HEK293 (cell line): ENCODE results near the gene EXD3.
"Not testable (repeated sequence)": the region's sequence is repeated elsewhere in the genome, so short reads cannot be mapped to it uniquely, and the experiment has no call there.

Experiments
- CTCF ChIA-PET: fragments of 350-600 bp; formaldehyde crosslinking; extraction: SDS; loops from one replicate; lab custom pipeline; 2021; ENCODE audit warnings: antibody characterized with exemption; lab: Yijun Ruan, JAX
- POLR2A ChIA-PET: fragments of 300-600 bp; formaldehyde crosslinking; extraction: SDS; loops from one replicate; lab custom pipeline; 2020; ENCODE audit warnings: antibody characterized with exemption, inconsistent platforms; lab: Yijun Ruan, JAX
- H3K27ac ChIP-seq: fragments of 200-500 bp; sonication (Bioruptor generic); 2 replicates; pipeline ENCODE4 v1.5.1; 2014; ENCODE audit warnings: low read depth, low read length, control low read depth, inconsistent platforms; ENCODE audit errors: extremely low read depth
- H3K36me3 ChIP-seq, 2 experiments: fragments of 200-500 bp in 1 of 2; sonication (Bioruptor generic) in 1 of 2; 1 replicate in 1 of 2; 2 replicates in 1 of 2; pipeline ENCODE4 v1.5.1; 2014 to 2017; ENCODE audit warnings: inconsistent platforms in 2 of 2, low read length in 2 of 2; ENCODE audit not compliant: control insufficient read depth in 2 of 2, insufficient read depth in 1 of 2
- H3K4me1 ChIP-seq: fragments of 200-500 bp; sonication (Bioruptor generic); 2 replicates; pipeline ENCODE4 v1.5.1; 2014; ENCODE audit warnings: mild to moderate bottlenecking, low read length, inconsistent platforms; ENCODE audit not compliant: control insufficient read depth, insufficient read depth
- H3K4me3 ChIP-seq: 2 replicates; pipeline ENCODE4 v1.5.1; 2011; ENCODE audit warnings: low read depth, mild to moderate bottlenecking, control low read depth, low read length, moderate library complexity
- H3K9me3 ChIP-seq: fragments of 200-500 bp; sonication (Bioruptor generic); 2 replicates; pipeline ENCODE4 v1.5.1; 2014; ENCODE audit warnings: low read depth, low read length, inconsistent platforms; ENCODE audit not compliant: control insufficient read depth, insufficient read depth
- CTCF ChIP-seq: fragments of 450-650 bp; formaldehyde crosslinking; IDR thresholded peaks from 2 replicates; pipeline ENCODE4 v1.5.1; 2016; ENCODE audit warnings: missing biosample characterization, missing genetic modification characterization
- IKZF3 ChIP-seq: fragments of 450-650 bp; IDR thresholded peaks from 2 replicates; pipeline ENCODE4 v1.5.0; 2018; ENCODE audit warnings: missing biosample characterization, mild to moderate bottlenecking, missing genetic modification characterization, moderate library complexity
- KLF1 ChIP-seq: fragments of 450-650 bp; formaldehyde crosslinking; IDR thresholded peaks from 2 replicates; pipeline ENCODE4 v1.5.1; 2016; ENCODE audit warnings: missing biosample characterization, missing genetic modification characterization
- KLF8 ChIP-seq: fragments of 450-650 bp; formaldehyde crosslinking; IDR thresholded peaks from 2 replicates; pipeline ENCODE4 v1.5.1; 2016; ENCODE audit warnings: missing biosample characterization, missing genetic modification characterization
- OSR2 ChIP-seq: fragments of 450-650 bp; formaldehyde crosslinking; IDR thresholded peaks from 2 replicates; pipeline ENCODE4 v1.5.1; 2016; ENCODE audit warnings: missing biosample characterization, missing genetic modification characterization
- PRDM1 ChIP-seq: fragments of 450-650 bp; formaldehyde crosslinking; IDR thresholded peaks from 2 replicates; pipeline ENCODE4; 2016; ENCODE audit warnings: missing biosample characterization, missing genetic modification characterization
- WT1 ChIP-seq: fragments of 450-650 bp; formaldehyde crosslinking; IDR thresholded peaks from 2 replicates; pipeline ENCODE4 v1.5.1; 2016; ENCODE audit warnings: missing biosample characterization, missing genetic modification characterization
- ZBTB8A ChIP-seq: fragments of 450-650 bp; formaldehyde crosslinking; IDR thresholded peaks from 2 replicates; pipeline ENCODE4 v1.5.1; 2016; ENCODE audit warnings: missing biosample characterization, missing genetic modification characterization
- ZNF394 ChIP-seq: fragments of 450-650 bp; formaldehyde crosslinking; IDR thresholded peaks from 2 replicates; pipeline ENCODE4 v1.5.1; 2016; ENCODE audit warnings: missing biosample characterization, missing genetic modification characterization, mild to moderate bottlenecking, moderate library complexity, borderline replicate concordance
- ZNF600 ChIP-seq: fragments of 450-650 bp; formaldehyde crosslinking; IDR thresholded peaks from 2 replicates; pipeline ENCODE4 v1.5.1; 2016; ENCODE audit warnings: missing biosample characterization, missing genetic modification characterization
- ZNF654 ChIP-seq: fragments of 450-650 bp; formaldehyde crosslinking; IDR thresholded peaks from 2 replicates; pipeline ENCODE4 v1.5.1; 2016; ENCODE audit warnings: low read depth, missing biosample characterization, missing genetic modification characterization
- ZNF777 ChIP-seq: fragments of 450-650 bp; formaldehyde crosslinking; IDR thresholded peaks from 2 replicates; pipeline ENCODE4 v1.5.1; 2017; ENCODE audit warnings: missing biosample characterization, missing genetic modification characterization, borderline replicate concordance
- TF ChIP-seq, protein P1 (sequence below): fragments of 450-650 bp; formaldehyde crosslinking; IDR thresholded peaks from 2 replicates; pipeline ENCODE4 v1.5.1; 2016; ENCODE audit warnings: missing biosample characterization, missing genetic modification characterization

The EXD3 gene

GRCh38 chr9:137262909-137263285, 160.1 kb downstream of the EXD3 start (continued):
- TF ChIP-seq, protein P1, sequence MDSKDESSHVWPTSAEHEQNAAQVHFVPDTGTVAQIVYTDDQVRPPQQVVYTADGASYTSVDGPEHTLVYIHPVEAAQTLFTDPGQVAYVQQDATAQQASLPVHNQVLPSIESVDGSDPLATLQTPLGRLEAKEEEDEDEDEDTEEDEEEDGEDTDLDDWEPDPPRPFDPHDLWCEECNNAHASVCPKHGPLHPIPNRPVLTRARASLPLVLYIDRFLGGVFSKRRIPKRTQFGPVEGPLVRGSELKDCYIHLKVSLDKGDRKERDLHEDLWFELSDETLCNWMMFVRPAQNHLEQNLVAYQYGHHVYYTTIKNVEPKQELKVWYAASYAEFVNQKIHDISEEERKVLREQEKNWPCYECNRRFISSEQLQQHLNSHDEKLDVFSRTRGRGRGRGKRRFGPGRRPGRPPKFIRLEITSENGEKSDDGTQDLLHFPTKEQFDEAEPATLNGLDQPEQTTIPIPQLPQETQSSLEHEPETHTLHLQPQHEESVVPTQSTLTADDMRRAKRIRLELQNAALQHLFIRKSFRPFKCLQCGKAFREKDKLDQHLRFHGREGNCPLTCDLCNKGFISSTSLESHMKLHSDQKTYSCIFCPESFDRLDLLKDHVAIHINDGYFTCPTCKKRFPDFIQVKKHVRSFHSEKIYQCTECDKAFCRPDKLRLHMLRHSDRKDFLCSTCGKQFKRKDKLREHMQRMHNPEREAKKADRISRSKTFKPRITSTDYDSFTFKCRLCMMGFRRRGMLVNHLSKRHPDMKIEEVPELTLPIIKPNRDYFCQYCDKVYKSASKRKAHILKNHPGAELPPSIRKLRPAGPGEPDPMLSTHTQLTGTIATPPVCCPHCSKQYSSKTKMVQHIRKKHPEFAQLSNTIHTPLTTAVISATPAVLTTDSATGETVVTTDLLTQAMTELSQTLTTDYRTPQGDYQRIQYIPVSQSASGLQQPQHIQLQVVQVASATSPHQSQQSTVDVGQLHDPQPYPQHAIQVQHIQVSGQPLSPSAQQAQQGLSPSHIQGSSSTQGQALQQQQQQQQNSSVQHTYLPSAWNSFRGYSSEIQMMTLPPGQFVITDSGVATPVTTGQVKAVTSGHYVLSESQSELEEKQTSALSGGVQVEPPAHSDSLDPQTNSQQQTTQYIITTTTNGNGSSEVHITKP (tag by site-specific recombination) = no peak
- no peak for TF ChIP-seq ZNF777 (tag by site-specific recombination)

DNA sequence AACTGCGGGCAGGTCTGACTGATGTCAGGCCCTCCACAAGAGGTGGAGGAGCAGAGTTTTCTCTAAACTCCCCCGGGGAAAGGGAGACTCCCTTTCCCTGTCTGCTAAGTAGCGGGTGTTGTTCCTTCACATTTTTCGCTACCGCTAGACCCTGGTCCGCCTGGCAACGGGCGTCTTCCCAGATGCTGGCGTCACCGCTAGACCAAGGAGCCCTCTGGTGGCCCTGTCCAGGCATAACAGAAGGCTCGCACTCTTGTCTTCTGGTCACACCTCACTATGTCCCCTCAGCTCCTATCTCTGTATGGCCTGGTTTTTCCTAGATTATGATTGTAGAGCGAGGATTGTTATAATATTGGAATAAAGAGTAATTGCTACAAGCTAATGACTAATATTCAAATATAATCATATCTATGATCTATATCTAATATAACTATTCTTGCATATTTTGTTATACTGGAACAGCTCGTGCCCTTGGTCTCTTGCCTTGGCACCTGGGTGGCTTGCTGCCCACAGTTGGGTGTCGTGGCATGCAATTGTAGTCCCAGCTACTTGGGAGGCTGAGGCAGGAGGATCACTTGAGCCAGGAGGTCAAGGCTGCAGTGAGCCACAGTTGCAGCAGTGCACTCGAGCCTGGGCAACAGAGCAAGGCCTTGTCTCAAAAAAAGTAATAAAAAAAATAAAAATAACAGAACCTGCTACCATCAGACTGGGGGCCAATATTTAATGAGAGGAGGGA, 160.6 kb downstream of the EXD3 start:
- not testable (repeated sequence) for H3K27ac ChIP-seq, H3K4me3 ChIP-seq, H3K9me3 ChIP-seq, H3K4me1 ChIP-seq
- H3K36me3 ChIP-seq = peaks cover 6 to 41% of the 10 kb centered on the region in 2 experiments; a peak in 2 of 3 replicates
- ChIA-PET CTCF (interaction anchor here (0.7 to 6.1 kb wide), 8 partner anchors 11 to 389 kb away, joined by 3 to 37 read pairs (median 4); partner anchors contain the start of gene RNF224), POLR2A (interaction anchor here (1.0 to 10.1 kb wide), 4 partner anchors 9 to 39 kb away, joined by 3 to 103 read pairs (median 6); partner anchors contain the start of gene TUBB4B)
- peak; percentile 38; the same call in 1 of the 2 replicates for TF ChIP-seq ZNF654 (tag by site-specific recombination)
- TF ChIP-seq ZNF600 = peak; percentile 82
- TF ChIP-seq ZNF394 = peak; percentile 38; the same call in 1 of the 2 replicates
- peak; percentile 31; the same call in 1 of the 2 replicates for TF ChIP-seq CTCF
- TF ChIP-seq IKZF3 = peak; percentile 61
- TF ChIP-seq WT1 (tag by site-specific recombination) = peak; percentile 65
- TF ChIP-seq PRDM1 (tag by site-specific recombination) = peak; percentile 94
- TF ChIP-seq OSR2 (tag by site-specific recombination) = 0 out of 2 replicates have a peak, but pooled peaks have one; percentile 31
- TF ChIP-seq ZBTB8A (tag by site-specific recombination) = peak; percentile 89
- peak; percentile 19; the same call in 1 of the 2 replicates for TF ChIP-seq KLF8 (tag by site-specific recombination)
- peak; percentile 67 for TF ChIP-seq KLF1
